GM13977 (cell line): ENCODE data around the gene AKTIP.

ENCODE experiments used
- DNase-seq: peaks from one replicate; pipeline ENCODE4 v3.0.0; 2012; ENCODE audit warnings: low spot score
- CTCF ChIP-seq: IDR thresholded peaks from 2 replicates; pipeline ENCODE4 v1.5.1; 2012; ENCODE audit warnings: mild to moderate bottlenecking, control low read depth; ENCODE audit not compliant: insufficient read depth; ENCODE audit errors: extremely low read depth, missing control alignments
- in situ Hi-C: fragments of 300-500 bp; cut with MboI; formaldehyde crosslinking; loops from one replicate; pipeline ENCODE4 v1.12.0; 2022; ENCODE audit warnings: low sequenced_read_pairs, low pct_unique_long_range_greater_than_20kb, mixed read lengths, inconsistent platforms; ENCODE audit not compliant: unreplicated experiment

Gene AKTIP

GRCh38 chr16:53456625-53457024 is 46.4 kb downstream of the AKTIP start:
- no peak for TF ChIP-seq CTCF
- in situ Hi-C loops: no loop called here

GRCh38 chr16:53453928-53454327 is 49.1 kb downstream of the AKTIP start:
- DNase-seq: no peak
- no peak for TF ChIP-seq CTCF
- in situ Hi-C loops: no loop called here

More at GRCh38 chr16:53456625-53457024, 46.4 kb downstream of the AKTIP start:
- no peak for DNase-seq

- peak; percentile 19 for DNase-seq
- in situ Hi-C loops: no loop called here
- TF ChIP-seq CTCF: no peak
Observed at GRCh38 chr16:53449816-53450517, 53.0 kb downstream of the AKTIP start.

GRCh38 chr16:53446090-53446489 is 56.9 kb downstream of the AKTIP start:
- in situ Hi-C loops: no loop called here
- DNase-seq: no peak

GRCh38 chr16:53445534-53445933 is 57.5 kb downstream of the AKTIP start:
- no peak for DNase-seq
- in situ Hi-C loops: no loop called here
- TF ChIP-seq CTCF: no peak

More at GRCh38 chr16:53446090-53446489, 56.9 kb downstream of the AKTIP start:
- TF ChIP-seq CTCF: no peak
